Osteoblast (primary cell): ENCODE measurements around the gene LRBA. TPM values are rescaled to one million over a fixed set of nuclear protein-coding genes. Genes with fewer than 3 reads are reported as not detected.
A peak's percentile ranks its signal among the peaks of the same experiment; 100 is the strongest.

ENCODE experiments used
- DNase-seq: peaks from one replicate; pipeline ENCODE4 v3.0.0; 2011; ENCODE audit warnings: low spot score, mixed read lengths; ENCODE audit not compliant: insufficient read length; ENCODE audit errors: missing footprints
- H2AFZ ChIP-seq: 2 replicates; pipeline ENCODE4 v1.6.0; 2011; ENCODE audit warnings: mild to moderate bottlenecking, low read length
- H3K27ac ChIP-seq: 2 replicates; pipeline ENCODE4 v1.5.1; 2011; ENCODE audit warnings: mild to moderate bottlenecking, low read depth, low read length, moderate library complexity
- H3K27me3 ChIP-seq: 2 replicates; pipeline ENCODE4 v1.6.0; 2012; ENCODE audit warnings: mild to moderate bottlenecking, control low read depth, inconsistent platforms, low read length, moderate library complexity; ENCODE audit not compliant: insufficient read depth
- H3K36me3 ChIP-seq: 2 replicates; pipeline ENCODE4 v1.5.1; 2011; ENCODE audit warnings: mild to moderate bottlenecking, low read length, control low read depth, moderate library complexity; ENCODE audit not compliant: insufficient read depth
- H3K4me1 ChIP-seq: 2 replicates; pipeline ENCODE4 v1.5.1; 2011; ENCODE audit warnings: mild to moderate bottlenecking, low read length, control low read depth, moderate library complexity; ENCODE audit not compliant: insufficient read depth
- H3K4me2 ChIP-seq: 2 replicates; pipeline ENCODE4 v1.6.0; 2011; ENCODE audit warnings: mild to moderate bottlenecking, low read length; ENCODE audit not compliant: insufficient read depth
- H3K4me3 ChIP-seq: fragments of 200-600 bp; sonication (generic); 3 replicates; pipeline ENCODE4 v1.5.1; 2012; ENCODE audit warnings: mild to moderate bottlenecking, low read length, inconsistent platforms; ENCODE audit not compliant: insufficient read depth
- H3K79me2 ChIP-seq: 2 replicates; pipeline ENCODE4 v1.6.0; 2012; ENCODE audit warnings: mild to moderate bottlenecking, low read length, control low read depth, inconsistent platforms; ENCODE audit not compliant: insufficient read depth
- H3K9me3 ChIP-seq: 2 replicates; pipeline ENCODE4 v1.5.1; 2011; ENCODE audit warnings: low read depth, low read length, control low read depth
- H4K20me1 ChIP-seq: 2 replicates; pipeline ENCODE4 v1.6.0; 2012; ENCODE audit warnings: mild to moderate bottlenecking, low read length, control low read depth; ENCODE audit not compliant: insufficient read depth
- CTCF ChIP-seq: IDR thresholded peaks from 2 replicates; pipeline ENCODE4 v1.5.1; 2011; ENCODE audit warnings: mild to moderate bottlenecking, low read depth, low read length, moderate library complexity; ENCODE audit errors: extremely low read depth
- total RNA-seq: library from RNA; depleted of rRNA; stranded (reverse); fragments of >200 nt; gene quantifications from 2 replicates; pipeline ENCODE4 v1.2.3, GENCODE V29; 2012

The LRBA gene
- total RNA-seq, 1 donor = 67.3 TPM

GRCh38 chr4:150240011-150240410 lies 775.1 kb downstream of the LRBA start:
- H3K4me3 ChIP-seq = no peak overlapping the region
- TF ChIP-seq CTCF = no peak
- H3K27me3 ChIP-seq = no peaks in the 10 kb centered on the region
- peak overlapping the region; percentile 18 for H3K27ac ChIP-seq
- H3K36me3 ChIP-seq = peaks cover 3% of the 10 kb centered on the region
- no peaks in the 10 kb centered on the region for H3K79me2 ChIP-seq
- H2AFZ ChIP-seq = no peak overlapping the region
- peaks cover 45% of the 10 kb centered on the region for H3K4me1 ChIP-seq
- H3K9me3 ChIP-seq = no peaks in the 10 kb centered on the region
- no peak for DNase-seq
- no peaks in the 10 kb centered on the region for H4K20me1 ChIP-seq
- H3K4me2 ChIP-seq = no peak overlapping the region

- peaks cover 11% of the 10 kb centered on the region for H3K36me3 ChIP-seq
- no peak for TF ChIP-seq CTCF
- H3K27ac ChIP-seq = peak overlapping the region; percentile 96
- H3K4me3 ChIP-seq = no peak overlapping the region
- no peak overlapping the region for H3K4me2 ChIP-seq
- H3K27me3 ChIP-seq = no peaks in the 10 kb centered on the region
- peaks cover 39% of the 10 kb centered on the region for H3K4me1 ChIP-seq
- DNase-seq = no peak
- no peaks in the 10 kb centered on the region for H3K9me3 ChIP-seq
- no peak overlapping the region for H2AFZ ChIP-seq
- no peaks in the 10 kb centered on the region for H3K79me2 ChIP-seq
- no peaks in the 10 kb centered on the region for H4K20me1 ChIP-seq
These were observed 776.5 kb downstream of the LRBA start for GRCh38 chr4:150238591-150238990.

GRCh38 chr4:150237110-150237872 lies 777.8 kb downstream of the LRBA start:
- Histone ChIP-seq H3K4me1 (peaks cover 39% of the 10 kb centered on the region), H3K27ac (peak overlapping the region; percentile 96), H3K4me3 (peak overlapping the region; percentile 14), H3K36me3 (peaks cover 19% of the 10 kb centered on the region), H4K20me1 (no peaks in the 10 kb centered on the region), H3K27me3 (no peaks in the 10 kb centered on the region), H3K9me3 (no peaks in the 10 kb centered on the region), H3K79me2 (no peaks in the 10 kb centered on the region), H2AFZ (no peak overlapping the region), H3K4me2 (peak overlapping the region; percentile 67)
- no peak for TF ChIP-seq CTCF
- DNase-seq = peak; percentile 61

- Histone ChIP-seq H4K20me1 (no peaks in the 10 kb centered on the region), H3K79me2 (no peaks in the 10 kb centered on the region), H3K27ac (peak overlapping the region; percentile 96), H3K9me3 (no peaks in the 10 kb centered on the region), H2AFZ (no peak overlapping the region), H3K27me3 (no peaks in the 10 kb centered on the region), H3K4me1 (peaks cover 45% of the 10 kb centered on the region), H3K4me3 (no peak overlapping the region), H3K4me2 (peak overlapping the region; percentile 67), H3K36me3 (peaks cover 22% of the 10 kb centered on the region)
- DNase-seq = peak; percentile 69
- no peak for TF ChIP-seq CTCF
These were observed 778.5 kb downstream of the LRBA start for GRCh38 chr4:150236626-150237025.
